Measurements from ENCODE around the gene MVD. TPM values are rescaled to one million over a fixed set of nuclear protein-coding genes. Genes with fewer than 3 reads are reported as not detected.

MVD gene
- total and polyA plus RNA-seq, 2 of the 13 experiments (the other 11 are each of a cell fraction or from before 2014, with no cell fraction given), result 28.1 to 187 TPM

- H3K4me2 ChIP-seq (ENCODE audit: low read depth, low read length), result peak overlapping the region; percentile 26; the same call in 1 of the 2 replicates
- POLR2A ChIA-PET, result interaction anchor here (0.7 to 2.6 kb wide), 5 partner anchors 12 to 105 kb away, joined by 3 to 11 read pairs (median 3); partner anchors contain the start of gene MVD
- in situ Hi-C loops (cut with HindIII; ENCODE audit: extremely low pct_ligation_motif_present, low pct_unique_long_range_greater_than_20kb) (no loop called here), intact Hi-C loops (cut with micrococcal nuclease; ENCODE audit: unreplicated experiment) (no loop called here)
- peaks cover 3% of the 10 kb centered on the region; the same call in 1 of the 2 replicates for H4K20me1 ChIP-seq (ENCODE audit: insufficient read depth, low read length)
- no peak for DNase-seq (ENCODE audit: low spot score)
- peaks cover 42% of the 10 kb centered on the region for H3K4me1 ChIP-seq (ENCODE audit: insufficient read depth, low read length)
- no peaks in the 10 kb centered on the region for H3K79me2 ChIP-seq (ENCODE audit: insufficient read depth, low read length)
- no peak overlapping the region for H3K9ac ChIP-seq (ENCODE audit: insufficient read depth, low read depth, low read length)
- no peak overlapping the region for H3K27ac ChIP-seq (ENCODE audit: extremely low read length, insufficient read depth, low read length)
- no peaks in the 10 kb centered on the region for H3K36me3 ChIP-seq (replicated peaks in 1 of 2; ENCODE audit: control insufficient read depth in 1 of 2, insufficient read depth in 2 of 2, low read length in 2 of 2)
- WGBS (ENCODE audit: low lambda C conversion rate), result 12% methylated on average over 19 of the region's 28 CpGs
- no peak for FAIRE-seq
- H3K27me3 ChIP-seq (ENCODE audit: control insufficient read depth in 1 of 2, insufficient read depth in 2 of 2, low read length in 2 of 2), result peaks cover 32 to 88% of the 10 kb centered on the region in 2 experiments
- ATAC-seq, result no peak
- H3K4me3 ChIP-seq (replicated peaks in 1 of 3; ENCODE audit: insufficient read depth in 1 of 3, low read depth in 2 of 3, low read length in 3 of 3), result peak overlapping the region in 1 of 3 experiments; percentile 3; a peak in 1 of 6 replicates
- CTCF ChIA-PET (ENCODE audit: low intra/inter-chr PET ratio, low total read pairs), result no interaction called here
- no TSS peak for BruUV-seq (replicated peaks)
- H3K9me3 ChIP-seq (ENCODE audit: low read length), result no peaks in the 10 kb centered on the region
- no peak overlapping the region for H2AFZ ChIP-seq (ENCODE audit: low read length)
- TF ChIP-seq ZNF232 (CRISPR knock-in tag; IDR thresholded peaks at IDR 0.05; ENCODE audit: borderline replicate concordance) (no peak), MLX (CRISPR knock-in tag; IDR thresholded peaks at IDR 0.05) (no peak), ZNF703 (CRISPR knock-in tag; IDR thresholded peaks at IDR 0.05; ENCODE audit: borderline replicate concordance) (no peak), SMARCE1 (IDR thresholded peaks at IDR 0.05; ENCODE audit: borderline replicate concordance) (no peak), SNAPC5 (CRISPR knock-in tag; IDR thresholded peaks at IDR 0.05; ENCODE audit: borderline replicate concordance) (no peak), KDM2A (CRISPR knock-in tag; IDR thresholded peaks at IDR 0.05; ENCODE audit: borderline replicate concordance, low read depth) (peak; percentile 18; the same call in 1 of the 2 replicates), ZNF446 (CRISPR knock-in tag; IDR thresholded peaks at IDR 0.05) (no peak), PHF5A (CRISPR knock-in tag; IDR thresholded peaks at IDR 0.05; ENCODE audit: low read depth, unreplicated experiment) (no peak), NFYB (CRISPR knock-in tag; IDR thresholded peaks at IDR 0.05) (no peak), ZNF674 (CRISPR knock-in tag; IDR thresholded peaks at IDR 0.05; ENCODE audit: low read depth) (no peak), CBX1 (IDR thresholded peaks at IDR 0.05; ENCODE audit: low read depth) (no peak), ZNF691 (CRISPR knock-in tag; IDR thresholded peaks at IDR 0.05; ENCODE audit: borderline replicate concordance, low read depth) (no peak), MYC (CRISPR knock-in tag; IDR thresholded peaks at IDR 0.05; ENCODE audit: borderline replicate concordance) (0 out of 2 replicates have a peak, but pooled peaks have one; percentile 11), ZBTB21 (CRISPR knock-in tag; IDR thresholded peaks at IDR 0.05) (no peak), POGK (CRISPR knock-in tag; conservative IDR thresholded peaks at IDR 0.05) (no peak), ZNF333 (CRISPR knock-in tag; IDR thresholded peaks at IDR 0.05; ENCODE audit: borderline replicate concordance) (no peak), TRAFD1 (CRISPR knock-in tag; IDR thresholded peaks at IDR 0.05; ENCODE audit: borderline replicate concordance) (no peak)
Observed at GRCh38 chr16:88688013-88688778, 25.3 kb upstream of the MVD start.

Measured in HepG2 (cell line).